Measurements from ENCODE around the gene TCERG1L.
"Not testable (repeated sequence)": the region's sequence is repeated elsewhere in the genome, so short reads cannot be mapped to it uniquely, and the experiment has no call there.

TCERG1L gene

GRCh38 chr10:131187274-131187673, 124.2 kb downstream of the TCERG1L start:
- no peak for DNase-seq (ENCODE audit: low read depth in 2 of 2)

- no peak for DNase-seq (ENCODE audit: low read depth in 2 of 2)
Measured at GRCh38 chr10:131186547-131187253, 124.8 kb downstream of the TCERG1L start.

- no peak for DNase-seq (ENCODE audit: low read depth in 2 of 2)
Measured at GRCh38 chr10:131184503-131184902, 127.0 kb downstream of the TCERG1L start.

- DNase-seq (ENCODE audit: low read depth in 2 of 2) = no peak
Measured at GRCh38 chr10:131183546-131184045, 127.9 kb downstream of the TCERG1L start.

DNA sequence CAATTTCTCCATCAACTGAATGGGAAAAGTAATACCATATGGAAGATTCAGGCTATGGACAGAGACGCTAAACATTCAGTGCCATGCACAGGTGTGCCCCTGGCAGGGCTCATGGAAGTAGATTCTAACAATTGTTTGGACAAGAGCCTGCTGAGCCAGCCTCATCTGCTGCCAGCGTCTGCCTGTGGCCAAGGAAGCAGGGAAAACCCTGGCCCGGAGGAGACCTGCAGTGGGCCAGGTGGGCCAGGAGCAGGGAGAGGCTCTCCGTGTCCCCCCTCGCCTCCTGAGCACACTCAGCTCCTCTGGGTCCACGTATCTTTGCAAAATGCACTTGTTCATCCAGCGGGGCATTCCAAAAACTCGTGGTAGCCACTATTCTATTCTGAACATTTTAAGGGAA, 130.1 kb downstream of the TCERG1L start:
- DNase-seq (ENCODE audit: low read depth in 2 of 2) = no peak

GRCh38 chr10:131180740-131181415, 130.6 kb downstream of the TCERG1L start:
- no peak for DNase-seq (ENCODE audit: low read depth in 2 of 2)

DNA sequence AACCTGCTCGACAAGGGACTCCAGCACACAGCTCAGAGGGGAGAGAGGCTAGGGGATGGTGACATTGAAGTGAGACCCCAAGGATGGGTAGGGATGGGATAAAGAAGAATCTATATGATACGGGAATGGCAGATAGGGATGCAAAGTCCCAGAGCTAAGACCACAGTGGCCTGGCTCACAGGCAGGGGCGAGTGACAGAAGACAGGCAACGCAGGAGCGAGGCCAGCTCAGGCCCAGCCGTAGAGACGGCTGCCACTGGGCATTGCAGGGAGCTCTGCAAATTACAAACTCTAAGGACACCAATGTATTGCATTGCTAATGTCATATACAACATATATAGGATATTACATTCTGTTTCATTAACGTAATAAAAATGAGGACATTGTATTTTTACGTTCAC, 131.4 kb downstream of the TCERG1L start:
- DNase-seq (ENCODE audit: low read depth in 2 of 2) = no peak

DNA sequence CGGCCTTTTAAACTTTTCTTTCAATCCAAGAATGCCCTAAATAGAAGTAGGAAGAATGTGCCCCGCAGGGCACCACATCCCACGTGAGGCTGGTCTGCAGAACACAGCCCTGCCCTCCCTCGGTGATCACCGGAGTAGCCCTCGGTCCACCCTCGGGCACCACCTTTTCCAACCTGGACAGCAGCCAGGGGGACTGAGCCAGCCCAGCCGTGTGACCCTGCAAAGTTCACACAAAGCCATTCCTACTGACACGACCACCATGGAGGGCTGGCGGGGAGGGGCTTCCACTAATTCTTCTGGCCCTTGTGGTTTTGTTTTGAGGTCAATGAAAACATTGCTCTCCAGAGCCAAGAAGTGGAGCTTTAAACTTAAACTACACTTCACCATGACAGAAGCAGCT, 132.2 kb downstream of the TCERG1L start:
- DNase-seq (ENCODE audit: low read depth in 2 of 2) = no peak

DNA sequence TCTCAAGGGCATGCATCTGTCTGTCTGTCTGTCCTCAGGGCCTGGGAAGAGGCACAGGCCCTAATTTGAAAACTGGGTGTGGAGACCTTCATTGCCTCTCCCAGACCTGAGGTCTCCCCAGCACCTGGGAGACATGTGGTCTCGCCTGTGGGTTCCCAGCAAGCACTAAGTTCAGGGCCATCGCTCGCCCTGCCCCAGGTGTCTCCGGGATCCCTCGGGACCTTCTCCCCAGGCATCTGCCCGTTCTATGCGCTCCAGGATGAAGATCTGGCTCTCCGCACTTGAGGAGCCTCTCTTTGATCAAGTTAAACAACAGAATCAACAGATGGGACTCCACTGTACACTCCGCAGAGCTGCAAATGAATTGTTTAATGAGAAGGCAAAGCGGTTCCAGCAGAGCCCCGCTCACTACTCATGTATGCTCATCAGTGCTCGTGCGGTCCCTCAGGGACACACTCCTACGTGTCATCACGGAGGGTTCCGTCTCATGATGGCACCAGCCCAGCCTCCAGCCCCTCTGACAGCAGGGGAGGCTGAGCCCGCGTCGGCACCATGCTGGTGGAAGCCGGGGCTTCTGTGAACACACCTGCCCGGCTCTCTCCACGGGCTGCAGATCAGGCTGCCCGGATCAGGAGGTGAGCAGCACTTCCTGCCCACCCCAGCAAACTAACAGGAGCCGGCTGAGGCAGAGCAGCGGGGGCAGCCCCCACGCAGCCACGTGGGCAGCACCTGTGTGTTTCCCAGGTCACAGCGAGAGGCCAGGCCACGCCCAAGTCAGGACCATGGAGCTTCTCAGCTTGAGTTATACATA, 132.8 kb downstream of the TCERG1L start:
- no peak for DNase-seq (ENCODE audit: low read depth in 2 of 2)

- no peak for DNase-seq (ENCODE audit: low read depth in 2 of 2)
Measured at GRCh38 chr10:131177431-131178327, 133.8 kb downstream of the TCERG1L start.

GRCh38 chr10:131176907-131177306, 134.6 kb downstream of the TCERG1L start:
- DNase-seq (ENCODE audit: low read depth in 2 of 2) = no peak

- DNase-seq (ENCODE audit: low read depth in 2 of 2) = not testable (repeated sequence)
Measured at GRCh38 chr10:131176324-131176723, 135.2 kb downstream of the TCERG1L start.

DNA sequence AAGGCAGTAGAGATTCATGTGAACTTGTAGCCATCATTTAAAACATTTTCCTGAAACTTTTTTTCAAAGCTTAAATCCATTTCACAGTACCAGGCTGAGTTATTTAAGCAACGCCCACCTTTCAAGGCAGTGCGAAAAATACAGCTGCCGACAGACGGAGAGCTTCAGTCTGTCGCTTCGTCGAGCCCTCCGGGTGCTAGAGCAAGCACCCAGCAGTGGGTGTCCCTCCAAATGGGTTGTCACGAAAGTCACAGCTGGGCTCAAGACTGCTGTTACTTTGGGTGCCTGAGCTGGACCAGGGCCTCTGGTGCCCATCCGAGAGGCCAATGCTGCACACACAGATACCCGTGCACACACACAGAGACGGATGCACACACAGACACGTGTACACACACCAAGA, 135.6 kb downstream of the TCERG1L start:
- no peak for DNase-seq (ENCODE audit: low read depth in 2 of 2)

GRCh38 chr10:131174651-131175540, 136.6 kb downstream of the TCERG1L start:
- no peak for DNase-seq (ENCODE audit: low read depth in 2 of 2)

- DNase-seq (ENCODE audit: low read depth in 2 of 2) = no peak
Measured at GRCh38 chr10:131174211-131174565, 137.3 kb downstream of the TCERG1L start.

- no peak for DNase-seq (ENCODE audit: low read depth in 2 of 2)
Measured at GRCh38 chr10:131173484-131174210, 137.9 kb downstream of the TCERG1L start.

DNA sequence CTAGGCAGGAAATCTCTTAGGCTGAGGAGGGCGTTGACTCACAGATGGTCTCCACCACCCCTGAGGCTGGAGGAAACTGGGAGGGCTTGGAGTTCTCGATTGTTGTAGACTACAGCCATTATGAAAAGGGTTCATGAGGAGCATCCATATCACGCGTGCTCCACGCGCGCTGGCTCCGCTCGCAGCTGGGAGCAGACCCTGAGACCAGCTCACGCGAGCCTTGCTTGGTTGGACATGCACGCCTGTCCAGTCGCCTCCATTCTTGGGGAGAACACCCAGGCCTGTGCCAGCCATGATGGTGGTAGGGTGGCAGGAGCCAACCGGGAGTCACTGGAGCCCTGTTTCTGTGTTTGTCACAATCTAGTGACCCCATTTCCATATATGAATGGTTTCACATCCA, 139.1 kb downstream of the TCERG1L start:
- DNase-seq (ENCODE audit: low read depth in 2 of 2) = no peak

DNA sequence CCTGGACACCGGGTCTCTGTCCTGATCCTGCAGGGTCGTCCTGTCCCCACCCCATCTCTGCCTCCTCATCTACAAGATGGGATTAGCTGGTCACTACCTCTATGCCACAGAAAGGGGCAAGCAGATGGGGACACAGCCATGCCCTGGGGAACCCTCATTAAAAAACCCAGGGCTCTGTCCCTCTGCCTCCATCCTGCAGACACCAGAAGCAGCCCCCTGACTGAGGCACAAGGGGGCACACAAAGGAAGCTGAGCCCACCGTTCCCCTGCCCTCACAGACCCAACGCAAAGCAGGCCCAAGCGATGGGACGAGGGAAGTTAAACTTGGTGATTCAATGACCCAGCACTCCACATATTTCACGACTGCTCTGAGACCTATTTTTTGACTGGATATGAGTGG, 142.4 kb downstream of the TCERG1L start:
- DNase-seq (ENCODE audit: low read depth in 2 of 2) = no peak

GRCh38 chr10:131168238-131168875, 143.2 kb downstream of the TCERG1L start:
- no peak for DNase-seq (ENCODE audit: low read depth in 2 of 2)
